Activated T-helper 1 cell treated with anti-CD3 and anti-CD28 coated beads, Interleukin-2, amount 50 U/mL, for 16 hours (primary cell): ENCODE data around the gene MEMO1.
"Not testable (repeated sequence)": the region's sequence is repeated elsewhere in the genome, so short reads cannot be mapped to it uniquely, and the experiment has no call there.

ENCODE experiments used
- DNase-seq, 2 donors: peaks; one replicate each; pipeline ENCODE4 v3.0.0-alpha.2; 2020; ENCODE audit warnings: low read depth in 1 of 2, low spot score in 1 of 2

Gene MEMO1

GRCh38 chr2:31998731-31999383 lies 12.0 kb downstream of the MEMO1 start:
- DNase-seq, result no peak

GRCh38 chr2:31997653-31998052 lies 13.2 kb downstream of the MEMO1 start:
- DNase-seq, result no peak

GRCh38 chr2:31996571-31997150 lies 14.1 kb downstream of the MEMO1 start:
- no peak for DNase-seq

GRCh38 chr2:31992934-31993333 lies 17.9 kb downstream of the MEMO1 start:
- DNase-seq, result no peak

- no peak for DNase-seq
Measured at GRCh38 chr2:31992025-31992579, 18.7 kb downstream of the MEMO1 start.

- DNase-seq, result no peak
Measured at GRCh38 chr2:31989946-31990345, 20.9 kb downstream of the MEMO1 start.

- no peak for DNase-seq
Measured at GRCh38 chr2:31987454-31988220, 23.2 kb downstream of the MEMO1 start.

- no peak for DNase-seq
Measured at GRCh38 chr2:31986906-31987305, 23.9 kb downstream of the MEMO1 start.

GRCh38 chr2:31983762-31984467 lies 26.9 kb downstream of the MEMO1 start:
- DNase-seq, result no peak

- DNase-seq, result no peak
Measured at GRCh38 chr2:31980674-31981356, 30.0 kb downstream of the MEMO1 start.

- no peak for DNase-seq
Measured at GRCh38 chr2:31979956-31980355, 30.9 kb downstream of the MEMO1 start.

- DNase-seq, result no peak
Measured at GRCh38 chr2:31979018-31979417, 31.8 kb downstream of the MEMO1 start.

GRCh38 chr2:31978436-31978835 lies 32.4 kb downstream of the MEMO1 start:
- no peak for DNase-seq

GRCh38 chr2:31973665-31974064 lies 37.1 kb downstream of the MEMO1 start:
- DNase-seq, result no peak

- DNase-seq, result no peak
Measured at GRCh38 chr2:31972059-31972458, 38.7 kb downstream of the MEMO1 start.

- DNase-seq, result no peak
Measured at GRCh38 chr2:31969178-31969577, 41.6 kb downstream of the MEMO1 start.

GRCh38 chr2:31967790-31968189 lies 43.0 kb downstream of the MEMO1 start:
- no peak for DNase-seq

GRCh38 chr2:31966402-31966801 lies 44.4 kb downstream of the MEMO1 start:
- not testable (repeated sequence) for DNase-seq

GRCh38 chr2:31965094-31965493 lies 45.7 kb downstream of the MEMO1 start:
- DNase-seq, result no peak

GRCh38 chr2:31962757-31963361 lies 47.9 kb downstream of the MEMO1 start:
- DNase-seq, result no peak
